Fibroblast of mammary gland (primary cell): ENCODE data around the gene ZNF534.
A peak's percentile ranks its signal among the peaks of the same experiment; 100 is the strongest.

Experiments used
- DNase-seq: peaks from one replicate; pipeline ENCODE4 v3.0.0-alpha.2; 2010; ENCODE audit warnings: low read depth
- H3K4me3 ChIP-seq: 2 replicates; pipeline ENCODE4 v1.5.1; 2011; ENCODE audit warnings: low read depth, mild to moderate bottlenecking, low read length, moderate library complexity; ENCODE audit not compliant: control insufficient read depth
- TF ChIP-seq, protein P1 (sequence below): conservative IDR thresholded peaks from 2 replicates; pipeline ENCODE4 v1.5.1; 2011; ENCODE audit warnings: low read depth, low read length, inconsistent platforms; ENCODE audit not compliant: control insufficient read depth, insufficient read depth

ZNF534 gene

GRCh38 chr19:52428937-52429336 lies at the start of gene ZNF534:
Gene ZNF534 (plus strand): TSS chr19:52429148. CDS start chr19:52431475, 2,327 bp downstream.
- TF ChIP-seq, protein P1, sequence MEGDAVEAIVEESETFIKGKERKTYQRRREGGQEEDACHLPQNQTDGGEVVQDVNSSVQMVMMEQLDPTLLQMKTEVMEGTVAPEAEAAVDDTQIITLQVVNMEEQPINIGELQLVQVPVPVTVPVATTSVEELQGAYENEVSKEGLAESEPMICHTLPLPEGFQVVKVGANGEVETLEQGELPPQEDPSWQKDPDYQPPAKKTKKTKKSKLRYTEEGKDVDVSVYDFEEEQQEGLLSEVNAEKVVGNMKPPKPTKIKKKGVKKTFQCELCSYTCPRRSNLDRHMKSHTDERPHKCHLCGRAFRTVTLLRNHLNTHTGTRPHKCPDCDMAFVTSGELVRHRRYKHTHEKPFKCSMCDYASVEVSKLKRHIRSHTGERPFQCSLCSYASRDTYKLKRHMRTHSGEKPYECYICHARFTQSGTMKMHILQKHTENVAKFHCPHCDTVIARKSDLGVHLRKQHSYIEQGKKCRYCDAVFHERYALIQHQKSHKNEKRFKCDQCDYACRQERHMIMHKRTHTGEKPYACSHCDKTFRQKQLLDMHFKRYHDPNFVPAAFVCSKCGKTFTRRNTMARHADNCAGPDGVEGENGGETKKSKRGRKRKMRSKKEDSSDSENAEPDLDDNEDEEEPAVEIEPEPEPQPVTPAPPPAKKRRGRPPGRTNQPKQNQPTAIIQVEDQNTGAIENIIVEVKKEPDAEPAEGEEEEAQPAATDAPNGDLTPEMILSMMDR, result no peak
- no peak for DNase-seq
- no peak within 1 kb of the TSS for H3K4me3 ChIP-seq

DNA sequence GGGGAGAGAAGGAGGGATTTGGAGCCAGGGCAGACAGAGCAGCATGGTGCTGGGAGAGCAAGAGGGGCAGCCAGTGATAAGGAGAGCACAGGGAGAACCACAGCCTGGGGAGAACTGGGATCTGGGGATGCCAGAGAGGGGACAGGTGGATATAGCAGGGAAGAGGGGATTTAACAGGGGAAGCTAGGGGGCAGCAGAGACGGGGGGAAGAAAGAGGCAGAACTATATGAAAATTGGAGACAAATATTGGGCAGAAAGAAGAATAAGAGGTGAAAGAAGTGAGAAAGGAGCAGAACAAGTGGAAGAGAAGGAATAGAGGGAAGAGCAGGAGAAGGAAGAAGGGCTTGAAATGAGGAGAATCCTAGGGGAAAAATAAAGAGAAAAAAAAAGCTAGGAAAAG lies 37.8 kb upstream of the ZNF534 start:
- DNase-seq, result no peak
- H3K4me3 ChIP-seq, result no peak overlapping the region
- TF ChIP-seq, protein P1, result no peak

DNA sequence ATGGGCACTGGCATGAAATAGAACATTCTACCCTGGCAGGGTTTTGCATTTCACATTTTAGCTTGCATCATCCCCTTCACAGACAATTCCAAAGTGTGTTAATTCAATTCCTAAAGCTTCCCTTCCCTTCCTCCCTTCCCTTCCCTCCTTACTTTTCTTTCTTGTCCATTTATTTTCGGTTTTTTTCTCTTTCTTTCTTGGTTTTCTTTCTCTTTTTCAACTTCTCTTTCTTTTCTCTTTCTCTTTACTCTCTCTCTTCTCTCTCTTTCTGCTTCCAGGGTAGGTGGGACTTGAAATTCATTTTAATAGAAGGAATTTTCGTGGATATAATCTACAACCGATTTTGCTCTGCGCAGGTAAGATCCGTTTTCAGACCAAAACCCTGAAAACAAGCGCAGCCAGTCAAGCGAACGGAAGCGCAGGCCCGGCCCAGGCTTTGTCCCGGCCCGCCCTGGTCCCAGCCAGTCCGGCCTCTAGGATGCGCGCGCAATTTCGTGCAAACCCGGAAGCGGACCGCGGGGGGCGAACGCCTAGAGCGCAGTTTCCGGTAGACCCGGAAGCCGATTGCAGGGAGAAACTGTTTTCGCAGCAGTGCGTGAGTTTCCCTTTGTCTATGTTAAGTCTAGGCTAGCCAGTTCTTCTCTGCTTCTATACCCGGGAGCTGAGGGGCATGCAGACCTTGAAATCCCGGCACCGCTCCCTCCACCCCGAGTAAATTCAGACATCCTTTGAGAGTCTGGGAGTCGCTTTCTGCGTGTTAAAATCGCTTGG lies 31.5 kb upstream of the ZNF534 start, which contains the start of gene ZNF528:
Gene ZNF528, plus strand, starts transcription at position 540 of the 771 bp plus-strand sequence. CDS start 4,165 bp downstream, outside the sequence.
- H3K4me3 ChIP-seq, result peak within 1 kb of the TSS; percentile 89
- peak; percentile 91 for DNase-seq
- TF ChIP-seq, protein P1, result no peak

- H3K4me3 ChIP-seq, result peak overlapping the region; percentile 89
- DNase-seq, result peak; percentile 9
- TF ChIP-seq, protein P1, result no peak
These were observed 30.9 kb upstream of the ZNF534 start for GRCh38 chr19:52398081-52398441.

DNA sequence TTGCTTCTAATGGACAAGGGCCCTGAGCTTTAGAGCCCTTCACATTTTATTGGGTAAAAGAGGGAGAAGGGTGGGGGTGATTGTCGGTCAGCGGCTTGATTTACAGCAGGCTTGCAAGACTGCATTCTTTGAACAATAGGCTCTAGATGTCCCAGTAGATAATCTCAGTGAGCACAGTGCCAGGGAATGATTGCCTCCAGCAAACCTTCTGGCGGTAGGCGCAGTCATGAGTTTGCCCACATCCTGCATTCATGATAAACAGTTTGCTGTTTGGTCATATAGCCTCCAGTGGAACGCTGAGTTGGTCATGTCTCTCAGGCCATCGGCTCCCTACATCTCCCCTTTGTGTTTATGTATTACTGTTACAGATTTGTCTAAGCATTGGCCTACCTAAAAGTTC lies 18.7 kb upstream of the ZNF534 start:
- TF ChIP-seq, protein P1, result no peak
- H3K4me3 ChIP-seq, result no peak overlapping the region
- DNase-seq, result no peak

DNA sequence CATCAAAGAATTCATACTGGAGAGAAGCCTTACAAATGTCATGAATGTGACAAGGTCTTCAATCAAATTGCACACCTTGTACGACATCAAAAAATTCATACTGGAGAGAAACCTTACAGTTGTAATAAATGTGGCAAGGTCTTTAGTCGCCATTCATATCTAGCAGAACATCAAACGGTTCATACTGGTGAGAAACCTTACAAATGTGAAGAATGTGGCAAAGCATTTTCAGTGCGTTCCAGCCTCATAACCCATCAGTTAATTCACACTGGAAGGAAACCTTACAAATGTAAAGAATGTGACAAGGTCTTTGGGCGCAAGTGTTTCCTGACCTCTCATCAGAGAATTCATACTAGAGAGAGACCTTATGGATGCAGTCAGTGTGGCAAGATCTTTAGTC lies 13.2 kb upstream of the ZNF534 start:
- TF ChIP-seq, protein P1, result no peak
- no peak for DNase-seq

More for the DNA sequence above, 13.2 kb upstream of the ZNF534 start:
- H3K4me3 ChIP-seq, result no peak overlapping the region
